CMK (cell line): Measurements from ENCODE around the gene TRNP1.
"Not testable (repeated sequence)": the region's sequence is repeated elsewhere in the genome, so short reads cannot be mapped to it uniquely, and the experiment has no call there.

Experiments used
- DNase-seq: peaks from one replicate; pipeline ENCODE4 v3.0.0-alpha.2; 2010; ENCODE audit warnings: low read depth

Gene TRNP1

DNA sequence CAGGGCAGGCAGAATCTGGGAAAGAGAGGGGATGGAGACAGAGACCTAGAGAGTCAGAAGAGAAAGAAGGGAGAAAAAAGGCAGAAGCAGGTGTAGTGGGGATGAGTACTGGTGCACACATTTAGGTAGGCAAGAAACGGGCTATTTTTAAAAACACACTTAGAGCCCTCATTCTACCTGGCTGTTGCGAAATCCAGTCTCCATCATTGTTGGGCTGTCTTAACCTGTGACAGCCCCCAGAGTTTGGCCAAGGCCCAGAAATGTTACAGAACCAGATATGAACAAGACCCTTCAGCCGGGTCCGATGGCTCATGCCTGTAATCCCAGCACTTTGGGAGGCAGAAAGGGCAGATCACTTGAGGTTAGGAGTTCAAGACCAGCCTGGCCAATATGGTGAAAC lies 20.7 kb upstream of the TRNP1 start:
- DNase-seq, result no peak

DNA sequence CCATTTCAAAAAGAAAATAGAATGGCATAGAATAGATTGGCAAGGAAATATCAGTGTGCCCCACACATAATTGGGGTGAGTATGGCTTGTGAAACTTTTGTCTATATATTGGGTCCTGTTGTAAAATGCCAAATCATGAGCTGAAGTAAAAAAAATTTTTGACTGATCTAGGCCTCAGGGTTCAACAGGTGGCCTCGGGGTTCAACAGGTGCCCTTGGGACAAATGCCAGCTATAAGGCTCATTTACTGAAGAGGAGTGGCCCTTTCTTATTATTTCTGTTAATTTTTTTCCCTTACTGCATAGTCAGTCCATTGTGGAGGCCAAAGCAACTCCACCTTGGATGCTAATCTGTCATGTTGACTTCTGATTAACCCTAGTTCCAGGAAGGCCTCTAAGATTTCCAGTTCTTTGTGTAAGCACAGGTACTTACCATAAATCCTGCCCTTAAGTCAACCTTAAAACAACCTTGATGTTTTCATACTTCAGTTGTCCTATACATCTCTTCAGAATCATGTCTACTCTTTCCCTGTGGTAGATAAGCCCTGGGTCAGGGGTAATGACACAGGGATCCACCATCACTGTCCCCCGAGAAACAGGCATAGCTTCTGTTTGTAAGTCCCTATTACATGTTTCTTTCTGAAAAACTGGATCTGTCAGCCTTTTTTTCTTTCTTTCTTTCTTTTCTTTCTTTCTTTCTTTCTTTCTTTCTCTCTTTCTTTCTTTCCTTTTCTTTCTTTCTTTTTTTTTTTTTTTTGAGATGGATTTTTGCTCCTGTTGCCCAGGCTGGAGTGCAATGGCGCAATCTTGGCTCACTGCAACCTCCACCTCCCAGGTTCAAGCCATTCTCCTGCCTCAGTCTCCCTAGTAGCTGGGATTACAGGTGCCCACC lies 16.6 kb upstream of the TRNP1 start:
- DNase-seq, result no peak

DNA sequence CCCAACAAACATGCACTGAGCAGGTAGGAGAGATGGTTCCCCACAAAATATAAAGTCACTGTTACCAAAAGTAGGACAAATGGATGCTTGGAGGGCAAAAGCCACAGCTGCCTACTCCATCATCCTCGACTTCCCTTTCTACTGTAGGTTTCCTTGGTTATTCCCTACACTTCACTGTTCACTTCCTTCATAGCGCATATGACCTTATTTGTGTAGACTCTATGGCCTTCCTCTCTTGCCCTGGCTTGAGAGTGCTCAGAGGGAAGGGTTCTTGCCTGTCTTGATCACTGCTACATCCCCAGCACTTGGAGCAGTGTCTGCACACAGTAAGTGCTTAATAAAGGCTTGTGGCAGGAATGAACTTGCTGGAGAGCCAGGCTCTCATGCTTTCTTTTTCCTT lies 14.6 kb upstream of the TRNP1 start:
- DNase-seq, result no peak

DNA sequence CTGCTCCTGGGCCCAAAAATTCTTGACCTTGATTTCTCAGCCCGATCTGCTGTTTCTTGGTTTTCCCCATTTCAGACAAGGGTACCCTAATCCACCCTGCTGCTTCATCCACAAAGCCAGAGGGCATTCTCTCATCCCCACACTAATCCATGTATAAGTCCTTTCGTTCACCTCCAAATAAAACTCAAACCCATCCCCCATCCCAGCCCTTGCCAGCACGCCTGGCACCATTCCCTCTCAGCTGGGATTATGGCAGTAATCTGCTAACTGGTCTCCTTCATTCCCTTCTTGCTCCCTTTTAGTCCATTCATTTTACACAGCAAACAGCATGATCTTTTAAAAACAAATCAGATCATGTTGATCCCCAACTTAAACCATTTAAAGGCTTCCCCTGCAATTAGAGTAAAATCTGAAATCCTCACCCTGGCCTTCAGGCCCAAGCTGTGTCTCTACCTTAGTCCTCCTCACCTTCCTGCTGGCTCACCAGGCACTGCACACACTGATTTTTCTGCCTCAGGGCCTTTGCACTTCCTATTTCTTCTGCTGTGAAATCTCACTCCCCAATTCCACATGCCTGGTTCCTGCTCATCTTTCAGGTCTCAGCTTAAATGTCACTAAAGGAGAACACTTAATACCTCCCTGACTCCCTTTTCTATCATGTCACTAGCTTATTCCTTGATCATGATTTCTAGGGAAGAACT lies 12.2 kb upstream of the TRNP1 start:
- DNase-seq, result no peak

DNA sequence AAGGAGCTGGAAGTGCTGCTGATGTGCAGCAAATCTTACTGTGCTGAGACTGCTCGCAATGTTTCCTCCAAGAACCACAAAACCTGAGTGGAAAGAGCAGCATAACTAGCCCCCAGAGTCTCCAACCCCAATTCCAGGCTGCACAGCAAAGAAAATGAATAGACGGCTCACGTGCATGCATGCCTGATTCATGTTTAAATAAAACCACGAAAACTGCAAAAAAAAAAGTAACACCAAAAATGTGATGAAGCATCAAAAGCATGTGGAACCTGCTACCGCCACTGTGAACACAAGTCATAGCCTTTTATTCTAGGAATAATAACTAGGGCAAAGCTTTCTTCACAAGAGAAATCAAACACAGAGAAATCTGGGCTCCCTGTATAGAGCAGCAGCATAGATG lies 9.6 kb upstream of the TRNP1 start:
- no peak for DNase-seq

DNA sequence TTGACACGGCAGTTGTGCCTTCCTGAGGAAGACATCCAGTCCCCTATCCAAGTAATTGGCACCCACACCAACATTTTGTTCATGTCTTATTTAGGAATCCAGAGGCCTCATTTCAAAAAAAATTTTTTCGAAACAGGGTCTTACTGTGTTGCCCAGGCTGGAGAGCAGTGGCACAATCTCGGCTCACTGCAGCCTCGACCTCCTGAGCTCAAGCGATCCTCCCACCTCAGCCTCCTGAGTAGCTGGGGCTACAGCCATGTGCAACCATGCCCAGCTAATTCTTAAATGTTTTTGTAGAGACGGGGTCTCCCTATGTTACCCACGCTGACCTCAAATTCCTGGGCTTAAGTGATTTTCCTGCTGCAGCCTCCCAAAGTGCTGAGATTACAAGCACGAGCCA lies 9.2 kb upstream of the TRNP1 start:
- DNase-seq, result no peak

DNA sequence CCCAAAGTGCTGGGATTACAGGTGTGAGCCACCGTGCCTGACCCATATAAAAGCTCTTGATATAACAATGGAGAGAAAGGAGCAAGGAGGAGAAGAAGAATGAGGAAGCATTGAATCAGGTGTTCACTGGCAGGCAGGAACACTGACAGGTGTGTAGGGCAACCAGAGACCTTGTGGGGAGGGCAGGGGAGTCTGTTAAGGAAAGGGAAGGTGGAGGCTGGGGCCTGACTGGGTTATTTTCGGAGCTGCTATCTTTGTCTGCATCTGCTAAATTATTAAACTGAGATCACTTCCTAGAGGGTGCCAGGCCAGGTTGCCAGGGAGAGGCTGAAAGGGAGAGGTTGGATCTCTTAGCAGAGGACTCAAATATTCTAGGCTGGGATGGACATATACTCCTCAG lies 6.8 kb upstream of the TRNP1 start:
- DNase-seq, result no peak

DNA sequence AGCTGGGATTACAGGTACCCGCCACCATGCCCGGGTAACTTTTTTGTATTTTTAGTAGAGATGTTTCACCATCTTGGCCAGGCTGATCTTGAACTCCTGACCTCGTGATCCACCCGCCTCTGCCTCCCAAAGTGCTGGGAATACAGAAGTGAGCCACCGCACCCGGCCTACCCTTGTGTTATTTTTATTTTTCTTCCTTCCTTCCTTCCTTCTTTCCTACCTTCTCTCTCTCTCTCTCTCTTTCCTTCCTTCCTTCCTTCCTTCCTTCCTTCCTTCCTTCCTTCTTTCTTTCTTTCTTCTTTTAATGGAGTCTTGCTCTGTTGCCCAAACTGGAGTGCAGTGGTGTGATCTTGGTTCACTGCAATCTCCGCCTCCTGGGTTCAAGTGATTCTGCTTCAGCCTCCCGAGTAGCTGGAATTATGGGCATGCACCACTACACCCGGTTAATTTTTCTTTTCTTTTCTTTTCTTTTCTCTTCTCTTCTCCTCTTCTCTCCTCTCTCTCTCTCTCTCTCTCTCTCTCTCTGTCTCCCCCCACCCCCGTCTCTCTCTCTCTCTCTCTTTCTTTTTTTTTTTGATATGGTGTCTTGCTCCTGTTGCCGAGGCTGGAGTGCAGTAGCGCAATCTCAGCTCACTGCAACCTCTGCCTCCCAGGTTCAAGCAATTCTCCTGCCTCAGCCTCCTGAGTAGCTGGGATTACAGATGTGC lies 3.9 kb upstream of the TRNP1 start:
- not testable (repeated sequence) for DNase-seq

DNA sequence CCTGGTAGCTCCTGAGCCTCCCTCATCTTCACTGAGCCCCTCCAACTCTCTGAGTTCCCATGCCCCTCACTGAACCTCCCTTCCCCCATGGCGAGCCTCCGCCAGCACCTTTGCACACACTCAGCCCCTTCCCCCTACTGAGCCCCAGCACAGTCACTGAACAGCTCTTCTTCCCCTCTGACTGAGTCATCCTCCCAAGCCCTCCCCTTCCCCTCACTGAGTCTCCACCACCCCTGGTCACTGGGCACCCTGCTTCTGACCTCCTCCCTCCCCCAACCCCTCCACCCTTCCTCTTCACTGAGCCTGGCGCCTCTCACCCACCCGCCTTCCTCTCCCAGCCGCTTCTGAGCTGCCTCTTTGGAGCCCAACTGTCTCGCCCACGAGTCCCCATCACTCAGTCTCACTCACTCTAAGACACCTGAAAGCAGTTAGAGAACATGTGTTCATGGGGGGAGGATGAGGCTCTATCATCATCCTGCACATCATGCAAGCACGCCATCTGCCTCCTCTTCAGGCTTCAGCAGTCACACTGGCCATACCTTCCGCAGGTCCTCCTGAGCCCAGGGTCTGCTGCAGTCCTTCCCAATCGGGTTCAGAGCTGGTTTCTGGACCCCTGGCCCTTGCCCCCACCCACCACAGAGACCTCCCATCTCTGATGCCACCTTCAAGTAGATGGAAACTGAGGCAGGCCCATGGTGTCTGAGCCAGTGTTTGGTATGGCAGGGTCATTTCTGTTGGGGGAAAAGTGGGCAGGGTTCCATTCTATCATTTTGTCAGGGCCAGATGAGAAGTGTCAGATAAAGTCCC lies 2.0 kb upstream of the TRNP1 start:
- DNase-seq, result no peak

DNA sequence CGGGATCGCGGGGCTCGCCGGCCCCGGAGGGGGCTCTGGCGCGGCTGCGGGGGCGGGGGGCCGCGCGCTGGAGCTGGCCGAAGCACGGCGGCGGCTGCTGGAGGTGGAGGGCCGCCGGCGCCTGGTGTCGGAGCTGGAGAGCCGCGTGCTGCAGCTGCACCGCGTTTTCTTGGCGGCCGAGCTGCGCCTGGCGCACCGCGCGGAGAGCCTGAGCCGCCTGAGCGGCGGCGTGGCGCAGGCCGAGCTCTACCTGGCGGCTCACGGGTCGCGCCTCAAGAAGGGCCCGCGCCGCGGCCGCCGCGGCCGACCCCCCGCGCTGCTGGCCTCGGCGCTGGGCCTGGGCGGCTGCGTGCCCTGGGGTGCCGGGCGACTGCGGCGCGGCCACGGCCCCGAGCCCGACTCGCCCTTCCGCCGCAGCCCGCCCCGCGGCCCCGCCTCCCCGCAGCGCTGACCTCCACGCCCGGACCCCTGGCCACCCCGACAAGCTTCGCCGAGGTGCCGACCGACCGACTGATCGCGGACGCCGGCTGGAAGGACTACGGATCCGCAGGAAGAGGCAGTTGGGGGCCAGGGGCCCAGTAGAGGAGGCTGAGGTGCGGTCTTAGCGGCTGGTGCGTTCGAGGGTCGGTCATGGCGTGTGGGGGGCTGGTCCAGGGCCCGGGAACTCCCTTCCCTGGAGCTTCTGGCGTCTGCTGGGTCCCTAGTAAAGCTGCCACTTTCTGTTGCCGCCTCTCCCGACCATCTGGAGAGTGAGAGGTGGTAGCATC lies 711 bp downstream of the TRNP1 start:
- no peak for DNase-seq

DNA sequence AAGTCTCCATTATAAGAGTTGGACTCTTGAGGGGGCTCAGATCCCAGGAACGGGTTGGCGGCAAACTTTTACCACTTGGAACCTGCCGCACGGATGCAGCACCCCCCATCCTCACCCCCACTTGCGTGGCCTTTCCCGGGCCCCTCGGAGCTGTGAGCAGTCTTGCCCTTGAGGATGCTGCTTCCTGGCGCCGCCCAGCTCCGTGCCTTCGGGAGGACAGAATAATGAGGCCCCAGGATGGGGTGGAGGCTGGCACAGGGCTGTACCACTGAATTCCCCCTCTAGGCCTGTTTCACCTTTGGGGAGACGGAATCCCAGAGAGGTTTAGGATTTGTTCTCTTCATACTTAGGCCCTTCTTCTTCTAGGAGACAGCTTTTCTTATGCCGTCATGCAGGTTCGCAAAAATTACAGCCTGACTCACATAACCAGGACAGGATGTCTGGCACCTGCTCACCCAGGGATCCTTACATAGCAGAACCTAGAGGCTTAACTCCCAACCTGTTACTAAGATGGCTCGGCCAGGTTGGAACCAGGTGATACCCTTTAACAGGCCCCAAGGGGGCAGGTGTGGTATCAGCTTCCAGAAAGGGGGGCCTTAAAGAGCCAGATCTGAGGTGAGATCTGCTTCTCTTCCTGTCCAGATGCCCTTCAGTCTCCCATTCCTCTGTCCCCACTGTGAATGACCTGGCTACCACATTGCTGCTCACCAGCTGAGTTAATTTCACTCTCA lies 1.5 kb downstream of the TRNP1 start:
- DNase-seq, result no peak

DNA sequence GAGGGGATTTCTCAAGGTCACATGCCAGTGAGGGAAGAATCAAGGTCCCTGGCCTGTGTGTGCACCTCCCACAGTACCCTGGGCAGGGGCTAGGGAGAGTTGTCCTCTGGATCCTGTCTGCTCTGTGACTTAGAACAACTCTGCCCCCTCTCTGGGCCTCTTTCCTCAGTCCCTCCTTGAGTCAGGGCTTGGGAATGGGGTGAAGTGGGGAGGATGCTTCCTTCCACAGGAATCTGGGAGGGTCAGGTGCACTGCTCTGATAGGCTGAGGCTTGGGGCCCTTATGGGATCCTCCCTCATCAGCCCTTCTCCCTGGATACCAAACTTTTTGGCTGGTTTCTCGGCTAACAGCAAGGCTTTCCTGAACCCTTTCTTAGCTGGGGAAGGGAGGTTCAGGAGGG lies 2.5 kb downstream of the TRNP1 start:
- DNase-seq, result no peak

DNA sequence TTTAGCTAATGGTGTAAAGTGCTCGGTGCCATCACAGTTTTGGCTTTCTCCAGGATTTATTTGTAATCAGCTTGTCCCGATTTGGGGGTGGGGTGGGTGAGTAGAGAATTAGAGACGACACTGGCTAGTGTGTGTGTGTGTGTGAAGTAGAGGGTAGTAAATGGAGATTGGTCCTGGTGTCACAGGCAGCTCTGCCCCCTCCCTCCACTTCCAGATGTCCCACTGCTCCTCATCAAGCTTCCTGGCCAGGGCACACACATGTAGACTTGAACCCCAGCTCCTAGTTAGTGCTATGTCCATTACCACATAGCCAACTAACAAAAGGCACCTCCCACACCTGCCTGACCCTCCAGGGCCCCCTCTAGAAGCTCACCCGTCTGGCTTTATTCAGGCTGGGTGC lies 3.2 kb downstream of the TRNP1 start:
- no peak for DNase-seq

DNA sequence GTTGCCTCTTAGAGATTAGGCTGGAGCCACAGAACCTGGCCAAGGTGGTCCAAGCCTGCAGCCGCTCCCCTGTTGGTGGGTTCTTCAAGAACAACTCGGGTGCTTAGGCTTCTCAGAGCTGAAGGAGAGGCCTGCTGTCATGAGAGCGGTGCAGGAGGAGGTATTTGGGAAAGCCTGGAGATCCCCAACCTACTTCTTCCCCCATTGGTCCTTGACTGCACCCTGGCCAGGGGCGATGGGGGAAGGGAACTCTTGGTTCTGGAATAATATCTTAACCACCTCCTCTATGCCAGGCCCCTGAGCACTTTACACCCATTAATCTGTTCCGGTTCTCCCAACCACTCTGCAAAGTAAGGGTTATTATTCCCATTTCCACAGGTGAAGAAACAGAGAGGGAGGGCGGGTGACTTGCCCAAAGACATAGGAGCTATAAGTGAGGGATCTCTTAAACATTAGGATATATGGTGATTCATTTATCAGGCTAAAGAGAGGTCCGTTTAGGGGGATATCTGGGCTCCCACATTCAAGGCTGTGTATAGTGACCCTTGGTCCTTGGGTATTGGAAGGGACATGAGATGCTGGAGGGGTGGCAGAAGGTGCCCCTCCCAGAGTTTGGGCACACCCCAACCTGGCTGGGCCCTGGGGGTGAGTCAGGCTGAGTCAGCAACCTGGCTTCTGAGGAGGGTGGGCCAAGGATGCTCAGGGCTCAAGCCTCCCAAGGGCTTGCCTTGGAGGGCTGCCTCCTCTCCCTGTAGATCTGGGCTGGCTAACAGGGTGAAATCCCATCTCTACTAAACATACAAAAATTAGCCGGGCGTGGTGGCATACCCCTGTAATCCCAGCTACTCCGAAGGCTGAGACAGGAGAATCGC lies 5.2 kb downstream of the TRNP1 start:
- DNase-seq, result no peak

DNA sequence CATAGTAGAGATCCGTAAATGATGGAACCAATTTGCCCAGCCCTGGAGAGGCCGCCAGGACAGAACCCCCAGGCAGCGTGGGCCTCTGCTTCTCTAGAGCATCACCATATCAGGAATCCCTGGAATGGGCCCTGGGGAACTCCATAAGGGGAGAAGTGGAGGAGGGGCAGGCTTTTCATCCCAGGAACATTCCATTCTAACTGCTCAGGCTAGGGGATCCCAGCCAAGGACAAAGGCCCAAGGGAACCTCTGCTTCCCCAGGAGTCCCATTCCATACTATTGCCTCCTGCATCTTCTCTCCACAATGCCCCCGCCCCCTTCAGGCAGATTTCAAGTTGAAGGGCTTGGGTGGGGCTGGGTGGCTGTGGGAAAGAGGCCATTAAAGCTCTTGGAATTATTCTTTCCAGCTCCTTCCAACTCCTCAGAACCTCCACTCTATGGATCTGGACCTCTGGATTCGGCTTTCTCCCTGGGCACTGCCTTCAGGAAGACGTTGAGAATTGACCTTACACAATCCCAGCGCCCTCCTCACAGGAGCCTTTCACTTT lies 6.0 kb downstream of the TRNP1 start:
- DNase-seq, result no peak

DNA sequence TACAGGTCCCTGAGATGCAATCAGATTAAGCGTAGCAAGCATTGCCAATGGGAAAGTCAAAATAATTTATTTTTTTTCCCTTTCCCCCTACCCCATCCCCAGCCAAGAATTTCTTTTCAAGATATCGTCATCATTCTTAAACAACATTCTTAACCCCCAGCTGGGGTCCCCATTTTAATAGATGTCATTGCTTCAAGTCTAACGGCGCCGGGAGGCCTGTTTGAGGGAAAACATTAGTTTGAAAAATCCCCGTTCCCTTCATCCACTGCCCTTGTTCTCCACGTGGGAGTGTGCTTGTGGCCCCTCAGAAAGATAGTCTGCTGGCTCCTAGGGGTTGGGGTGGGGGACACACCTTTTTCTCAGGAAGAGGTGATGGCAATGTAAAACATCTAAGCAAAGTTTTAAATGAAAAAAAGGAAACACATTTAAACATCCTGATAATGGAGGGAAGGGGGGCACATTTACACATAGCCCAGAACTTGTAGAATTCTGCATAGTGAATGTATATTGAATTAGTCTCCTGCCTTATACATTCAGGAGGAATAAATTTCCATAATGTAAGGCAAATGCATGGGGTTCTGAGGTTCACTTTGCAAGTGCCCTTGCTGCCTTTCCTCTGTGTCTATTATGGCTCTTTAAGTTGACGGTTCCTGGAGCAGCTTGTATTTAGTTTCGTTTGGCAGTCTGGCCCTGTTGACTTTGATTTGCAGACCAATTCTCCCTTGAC lies 6.8 kb downstream of the TRNP1 start:
- no peak for DNase-seq

DNA sequence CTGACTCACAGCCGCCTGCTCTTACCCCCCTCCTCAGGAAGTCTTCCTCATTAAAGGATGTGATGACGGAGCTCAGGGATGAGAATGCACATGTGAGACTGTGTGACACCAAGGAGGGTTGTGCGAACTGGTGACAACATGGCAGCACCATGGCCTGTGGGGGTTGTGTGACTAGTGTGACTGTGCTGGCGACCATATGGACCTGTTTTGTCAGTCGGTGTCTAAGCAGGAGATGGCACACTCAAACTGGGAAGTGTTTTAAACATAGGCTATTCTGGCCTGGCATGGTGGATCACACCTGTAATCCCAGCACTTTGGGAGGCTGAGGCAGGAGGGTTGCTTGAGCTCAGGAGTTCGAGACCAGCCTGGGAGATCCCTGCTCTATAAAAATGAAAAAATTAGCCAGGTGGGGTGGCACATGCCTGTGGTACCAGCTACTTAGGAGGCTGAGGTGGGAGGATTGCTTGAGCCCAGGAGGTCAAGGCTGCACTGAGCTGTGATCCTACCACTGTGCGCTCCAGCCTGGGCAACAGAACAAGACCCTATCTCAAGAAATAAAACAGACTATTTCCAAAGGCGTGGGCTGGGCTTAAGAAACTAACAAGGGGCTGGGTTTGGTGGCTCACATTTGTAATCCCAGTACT lies 7.4 kb downstream of the TRNP1 start:
- DNase-seq, result no peak
